Kidney epithelial cell (primary cell): ENCODE measurements around the gene GZMM. TPM values are rescaled to one million over a fixed set of nuclear protein-coding genes. Genes with fewer than 3 reads are reported as not detected.

Experiments
- DNase-seq: peaks from one replicate; pipeline ENCODE4 v3.0.0-alpha.2; 2010; ENCODE audit warnings: low read depth
- H3K27me3 ChIP-seq: 2 replicates; pipeline ENCODE4 v1.6.0; 2011; ENCODE audit warnings: low read length; ENCODE audit not compliant: control insufficient read depth, insufficient read depth
- H3K36me3 ChIP-seq: 2 replicates; pipeline ENCODE4 v1.5.1; 2011; ENCODE audit warnings: low read length; ENCODE audit not compliant: control insufficient read depth, insufficient read depth
- H3K4me3 ChIP-seq: 2 replicates; pipeline ENCODE4 v1.5.1; 2011; ENCODE audit warnings: low read depth, mild to moderate bottlenecking, control low read depth, low read length
- CTCF ChIP-seq: IDR thresholded peaks from 2 replicates; pipeline ENCODE4 v1.5.1; 2011; ENCODE audit warnings: mild to moderate bottlenecking, moderate library complexity, low read length, control low read depth, inconsistent platforms; ENCODE audit not compliant: insufficient read depth, poor library complexity, severe bottlenecking
- total RNA-seq: library from RNA; depleted of rRNA; stranded (reverse); fragments of >200 nt; gene quantifications from 2 replicates; pipeline ENCODE4 v1.2.3, GENCODE V29; 2015

The GZMM gene
- total RNA-seq: not detected in 2 replicates

- DNase-seq: no peak
- Histone ChIP-seq H3K4me3 (no peak within 1 kb of the TSS), H3K36me3 (peaks cover 1% of the 10 kb centered on the region), H3K27me3 (peaks cover 7% of the 10 kb centered on the region)
- TF ChIP-seq CTCF: no peak
Observed at GRCh38 chr19:543910-544608, at the start of gene GZMM. Gene GZMM, plus strand, starts transcription at chr19:544053. Its CDS starts 19 bp downstream, at chr19:544072.

DNA sequence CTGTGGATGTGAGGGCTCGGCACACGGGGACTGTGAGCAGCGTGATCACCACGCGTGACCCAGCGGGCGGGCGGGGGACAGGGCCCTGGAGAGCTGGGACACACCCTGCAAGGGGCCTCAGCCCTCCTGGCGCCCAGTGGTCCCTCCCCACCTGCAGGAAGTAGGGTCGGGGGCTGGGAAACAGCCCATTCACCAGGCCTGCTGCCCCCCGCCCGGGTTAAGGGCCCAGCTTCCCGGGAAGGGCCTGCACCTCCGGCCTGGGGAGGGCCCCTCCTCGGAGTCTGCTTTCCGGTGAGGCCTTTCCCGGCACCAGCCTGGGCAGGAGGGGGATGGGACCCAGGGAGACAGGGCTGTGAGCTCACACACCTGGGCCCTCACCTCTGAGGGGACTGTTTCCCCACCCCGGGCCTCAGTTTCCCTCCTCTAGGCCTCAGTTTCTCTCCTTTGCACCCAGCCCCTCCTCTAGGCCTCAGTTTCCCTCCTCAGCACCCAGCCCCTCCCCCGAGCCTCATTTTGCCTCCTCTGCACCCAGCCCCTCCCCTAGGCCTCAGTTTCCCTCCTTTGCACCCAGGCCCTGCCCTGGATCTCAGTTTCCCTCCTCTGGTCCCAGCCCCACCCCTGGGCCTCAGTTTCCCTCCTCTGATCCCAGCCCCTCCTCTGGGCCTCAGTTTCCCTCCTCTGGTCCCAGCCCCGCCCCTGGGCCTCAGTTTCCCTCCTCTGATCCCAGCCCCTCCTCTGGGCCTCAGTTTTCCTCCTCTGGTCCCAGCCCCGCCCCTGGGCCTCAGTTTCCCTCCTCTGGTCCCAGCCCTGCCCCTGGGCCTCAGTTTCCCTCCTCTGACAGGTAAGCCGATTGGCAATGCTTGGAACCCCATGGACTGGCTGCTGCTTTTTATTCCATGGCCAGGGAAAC is 49.4 kb upstream of the GZMM start:
- TF ChIP-seq CTCF: no peak
- H3K36me3 ChIP-seq: no peaks in the 10 kb centered on the region
- no peak for DNase-seq
- peaks cover 32% of the 10 kb centered on the region for H3K27me3 ChIP-seq
- H3K4me3 ChIP-seq: no peak overlapping the region

DNA sequence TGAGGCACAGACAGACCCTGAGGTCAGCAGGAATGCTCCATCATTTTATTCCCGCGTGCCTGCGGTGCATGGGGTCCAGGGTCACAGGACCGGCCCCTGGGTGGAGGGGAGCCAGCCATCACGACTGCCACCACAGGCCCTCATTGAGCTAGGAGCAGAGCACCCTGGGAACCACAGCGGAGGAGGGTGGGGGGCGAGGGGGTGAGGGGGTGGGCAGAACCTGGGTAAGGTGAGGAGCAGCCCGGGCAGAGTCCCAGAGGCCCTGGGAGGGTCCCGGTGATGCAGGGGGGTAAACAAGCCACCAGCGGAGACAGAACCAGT is 48.8 kb upstream of the GZMM start:
- DNase-seq: no peak
- peaks cover 37% of the 10 kb centered on the region for H3K27me3 ChIP-seq
- no peak overlapping the region for H3K4me3 ChIP-seq
- no peak for TF ChIP-seq CTCF
- H3K36me3 ChIP-seq: no peaks in the 10 kb centered on the region

DNA sequence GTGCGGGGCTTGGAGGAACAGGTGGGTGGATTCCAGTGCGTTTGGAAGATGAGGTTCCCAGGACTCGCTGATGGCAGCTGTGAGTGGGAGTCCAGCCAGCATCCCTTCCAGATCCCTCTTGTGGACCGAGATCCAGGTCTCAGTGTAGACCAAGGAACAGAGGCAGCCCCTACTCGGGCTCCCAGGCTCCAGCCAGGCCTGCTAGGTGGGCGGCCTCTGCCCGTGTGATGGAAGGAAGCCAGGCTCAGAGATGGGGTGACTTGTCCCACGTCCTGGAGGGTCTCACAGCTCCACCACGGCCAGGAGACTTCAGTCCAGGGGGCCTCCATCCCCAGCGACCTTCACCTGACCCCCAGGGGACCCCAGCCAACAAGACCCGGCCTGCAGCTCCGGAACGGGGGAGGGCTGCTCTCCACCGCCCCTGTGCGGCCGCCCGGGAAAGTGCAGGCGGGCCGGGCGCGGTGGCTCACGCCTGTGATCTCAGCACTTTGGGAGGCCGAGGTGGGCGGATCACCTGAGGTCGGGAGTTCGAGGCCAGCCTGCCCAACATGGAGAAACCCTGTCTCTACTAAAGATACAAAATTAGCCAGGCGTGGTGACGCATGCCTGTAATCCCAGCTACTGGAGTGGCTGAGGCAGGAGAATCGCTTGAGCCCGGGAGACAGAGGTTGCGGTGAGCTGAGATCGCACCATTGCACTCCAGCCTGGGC is 48.3 kb upstream of the GZMM start:
- DNase-seq: no peak
- Histone ChIP-seq H3K27me3 (peaks cover 38% of the 10 kb centered on the region), H3K36me3 (no peaks in the 10 kb centered on the region), H3K4me3 (no peak overlapping the region)
- TF ChIP-seq CTCF: peak; percentile 75

DNA sequence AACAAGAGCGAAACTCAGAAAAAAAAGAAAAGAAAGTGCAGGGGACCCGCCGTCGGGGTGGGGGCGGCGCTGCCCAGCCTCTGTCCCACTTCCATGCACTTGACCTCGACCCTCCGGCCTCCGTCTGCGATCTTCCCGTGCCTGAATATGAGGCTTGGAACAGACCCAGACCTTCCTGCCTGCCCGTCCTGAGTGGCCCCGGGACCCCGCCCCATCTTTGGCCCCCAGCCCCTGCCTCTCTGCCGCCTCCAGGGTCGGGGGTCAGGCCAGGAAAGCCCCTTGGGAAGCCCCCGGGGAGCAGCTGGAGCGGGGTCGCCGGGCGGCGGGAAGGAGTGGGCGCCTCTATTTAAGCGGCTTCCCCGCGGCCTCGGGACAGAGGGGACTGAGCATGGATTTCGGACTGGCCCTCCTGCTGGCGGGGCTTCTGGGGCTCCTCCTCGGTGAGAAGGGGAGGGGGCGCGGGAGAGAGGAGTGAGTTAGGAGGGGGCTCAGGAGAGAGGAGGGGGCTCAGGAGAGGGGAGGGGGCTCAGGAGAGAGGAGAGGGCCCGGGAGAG is 47.7 kb upstream of the GZMM start, which contains the start of gene MADCAM1:
MADCAM1 (plus strand) TSS at position 375 of the 554 bp plus-strand sequence; CDS start at position 389, 14 bp downstream.
- Histone ChIP-seq H3K27me3 (peaks cover 38% of the 10 kb centered on the region), H3K36me3 (no peaks in the 10 kb centered on the region), H3K4me3 (no peak within 1 kb of the TSS)
- no peak for TF ChIP-seq CTCF
- DNase-seq: no peak
